ENCODE data around the gene PPP3CA.
A peak's percentile ranks its signal among the peaks of the same experiment; 100 is the strongest.

Gene PPP3CA

GRCh38 chr4:101347267-101347556 lies at the start of gene PPP3CA:
Gene PPP3CA (minus strand): TSS chr4:101347526.
- no peak for DNase-seq

DNA sequence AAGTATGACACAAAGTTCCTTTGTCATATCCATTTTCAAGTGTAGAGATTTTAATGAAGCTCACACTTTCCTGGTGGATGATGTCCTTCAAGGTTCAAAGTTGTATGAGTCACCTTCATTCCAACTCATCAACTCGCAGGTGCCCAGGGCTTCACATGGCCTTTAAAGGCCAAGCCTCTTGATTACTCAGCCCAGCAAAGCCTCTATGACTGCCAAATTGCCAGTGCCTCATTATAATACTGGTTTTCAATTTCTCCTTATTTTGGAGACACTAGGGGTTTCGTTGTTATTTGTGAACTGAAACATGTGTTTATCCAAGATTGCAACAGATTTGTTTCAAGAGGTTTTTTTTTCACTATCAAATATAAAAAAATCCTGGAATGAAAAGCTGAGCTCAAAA lies 45.9 kb upstream of the PPP3CA start:
- DNase-seq = no peak

DNA sequence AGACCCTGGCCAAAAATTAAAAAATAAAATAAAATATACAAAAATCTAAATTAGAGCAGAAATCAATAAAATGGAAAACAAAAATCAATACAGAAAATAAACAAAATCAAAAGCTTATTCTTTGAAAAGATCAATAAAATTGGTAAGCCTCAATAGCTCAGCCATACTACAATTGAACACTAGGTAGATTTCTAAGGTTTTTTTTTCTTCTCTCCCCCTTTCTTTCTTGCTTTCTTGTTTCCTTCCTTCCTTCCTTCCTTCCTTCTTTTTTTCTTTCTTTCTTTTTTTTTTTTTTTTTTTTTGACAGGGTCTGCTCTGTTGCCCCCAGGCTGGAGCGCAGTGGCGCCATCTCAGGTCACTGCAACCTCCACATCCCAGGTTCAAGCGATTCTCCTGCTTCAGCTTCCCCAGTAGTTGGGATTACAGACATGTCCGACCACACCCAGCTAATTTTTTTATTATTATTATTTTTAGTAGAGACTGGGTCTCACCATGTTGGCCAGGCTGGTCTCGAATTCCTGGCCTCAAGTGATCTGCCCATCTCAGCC lies 23.4 kb upstream of the PPP3CA start:
- DNase-seq = no peak

DNA sequence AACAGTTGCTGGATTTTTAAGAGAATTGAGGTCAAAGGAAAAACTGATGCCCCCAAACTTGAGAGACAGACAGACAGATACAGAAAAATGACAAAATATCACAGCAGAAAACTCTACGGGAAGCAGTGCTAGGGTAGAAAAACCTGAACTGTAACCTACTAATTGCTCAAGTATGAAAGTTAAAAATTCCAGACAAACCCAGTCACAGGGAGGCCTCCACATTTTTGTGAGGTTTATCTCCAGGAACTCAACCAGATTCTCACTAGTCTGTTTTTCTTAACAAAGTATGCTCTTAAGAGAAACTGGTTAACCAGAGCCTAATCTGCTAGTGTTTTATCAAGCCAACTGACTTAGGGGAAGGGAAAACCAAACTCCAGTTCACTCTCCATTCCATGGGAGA lies 19.9 kb upstream of the PPP3CA start:
- no peak for DNase-seq

DNA sequence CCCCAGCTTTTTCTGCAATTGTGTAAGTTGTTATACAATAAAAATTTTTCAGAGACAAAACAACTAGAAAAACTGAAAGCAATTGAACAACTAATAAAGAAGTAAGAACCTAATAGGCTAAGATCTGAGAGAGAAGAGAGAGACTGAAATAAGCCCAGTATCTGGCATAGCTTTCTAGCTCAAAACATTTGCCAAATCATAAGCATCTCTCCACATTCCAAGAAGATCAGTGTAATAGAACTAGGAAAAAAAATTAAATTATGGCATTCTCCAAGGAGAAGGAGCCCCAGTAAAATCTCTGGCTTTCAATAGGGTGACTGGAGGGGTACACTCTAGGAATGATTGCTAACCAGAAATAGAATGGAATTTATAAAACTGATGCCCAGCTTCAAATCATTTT lies 19.0 kb upstream of the PPP3CA start:
- no peak for DNase-seq

DNA sequence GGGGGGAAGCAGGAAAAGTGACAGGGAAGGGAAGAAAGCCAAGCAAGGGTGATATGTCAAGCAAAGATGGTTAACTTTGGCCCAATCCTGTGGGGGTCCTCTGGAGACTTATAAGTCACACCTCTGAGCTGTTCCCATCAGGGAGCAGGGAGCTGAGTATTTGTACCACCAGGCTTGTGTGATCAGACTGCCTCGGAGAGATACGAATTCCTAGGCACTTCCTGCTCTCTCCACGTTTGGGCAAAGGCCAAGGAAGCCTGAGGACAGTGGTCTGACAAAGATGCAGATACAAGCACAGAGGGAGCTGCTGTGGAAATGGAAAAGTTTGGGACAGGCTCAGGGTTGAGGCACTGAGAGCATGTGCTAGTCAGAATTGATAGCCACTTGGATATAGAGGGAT lies 10.4 kb upstream of the PPP3CA start:
- no peak for DNase-seq

GRCh38 chr4:101356928-101357327 lies 9.6 kb upstream of the PPP3CA start:
- no peak for DNase-seq

GRCh38 chr4:101355767-101356702 lies 8.7 kb upstream of the PPP3CA start:
- no peak for DNase-seq

- DNase-seq = no peak
Measured at GRCh38 chr4:101355246-101355645, 7.9 kb upstream of the PPP3CA start.

GRCh38 chr4:101349801-101350064 lies 2.4 kb upstream of the PPP3CA start:
- no peak for DNase-seq

DNA sequence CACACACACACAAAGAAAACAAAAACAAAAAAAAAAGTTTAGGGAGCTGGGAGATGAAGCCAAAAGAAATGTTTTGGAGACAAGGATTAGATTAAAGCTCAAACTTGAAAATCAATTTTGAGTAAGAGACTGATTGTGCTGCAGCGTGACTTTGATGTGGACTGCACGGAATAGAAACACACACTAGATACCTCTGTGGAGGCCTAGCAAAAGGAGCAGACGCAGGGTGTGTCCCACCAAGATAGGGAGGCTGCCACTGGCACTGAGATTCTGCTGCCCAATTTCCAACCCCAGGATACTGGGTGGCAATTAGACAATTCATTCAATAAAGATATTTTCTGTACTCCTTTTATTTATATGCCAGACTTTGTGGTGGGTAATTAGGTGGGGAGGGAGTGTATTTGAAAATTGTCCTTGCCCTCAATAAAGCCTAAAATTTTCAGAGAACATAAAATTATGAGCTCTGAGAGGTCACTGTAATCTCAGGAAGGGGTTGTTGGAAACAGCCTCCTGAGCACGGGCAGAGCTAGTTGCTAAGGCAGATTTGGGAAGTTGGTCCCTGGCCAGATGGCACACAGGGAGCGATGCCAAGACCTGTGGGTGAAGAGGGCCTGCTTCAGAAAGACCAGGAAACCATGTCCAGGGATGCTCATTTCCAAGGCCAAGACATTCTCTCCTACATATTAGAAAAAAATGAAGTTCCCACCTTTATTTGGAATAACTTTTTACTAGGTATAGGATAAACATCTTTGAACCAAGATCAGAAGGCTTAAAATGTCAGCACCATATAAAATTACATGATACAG lies 1.9 kb upstream of the PPP3CA start:
- DNase-seq = no peak

DNA sequence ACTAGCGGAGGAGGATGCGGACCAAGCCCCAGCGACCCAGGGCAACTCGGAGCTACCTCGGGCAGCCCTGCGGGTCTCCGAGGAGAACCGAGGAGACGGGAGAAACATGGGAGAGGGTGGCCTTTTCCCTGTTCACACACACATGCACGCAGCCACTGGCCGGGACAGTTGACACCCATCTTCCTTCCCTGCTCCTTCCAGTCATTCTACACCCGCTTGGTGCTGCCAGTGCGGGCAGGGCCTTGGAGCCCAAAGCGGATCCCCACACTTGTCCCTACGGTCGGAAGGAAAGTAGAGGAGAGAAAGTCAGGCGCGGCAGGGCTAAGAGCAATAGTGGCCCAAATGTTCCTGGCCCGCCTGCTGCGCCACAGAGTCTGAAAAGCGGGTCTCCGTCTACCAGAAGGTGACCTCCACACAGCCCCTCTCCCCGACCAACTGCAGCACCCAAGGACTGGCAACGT lies 1.1 kb upstream of the PPP3CA start:
- no peak for DNase-seq

DNA sequence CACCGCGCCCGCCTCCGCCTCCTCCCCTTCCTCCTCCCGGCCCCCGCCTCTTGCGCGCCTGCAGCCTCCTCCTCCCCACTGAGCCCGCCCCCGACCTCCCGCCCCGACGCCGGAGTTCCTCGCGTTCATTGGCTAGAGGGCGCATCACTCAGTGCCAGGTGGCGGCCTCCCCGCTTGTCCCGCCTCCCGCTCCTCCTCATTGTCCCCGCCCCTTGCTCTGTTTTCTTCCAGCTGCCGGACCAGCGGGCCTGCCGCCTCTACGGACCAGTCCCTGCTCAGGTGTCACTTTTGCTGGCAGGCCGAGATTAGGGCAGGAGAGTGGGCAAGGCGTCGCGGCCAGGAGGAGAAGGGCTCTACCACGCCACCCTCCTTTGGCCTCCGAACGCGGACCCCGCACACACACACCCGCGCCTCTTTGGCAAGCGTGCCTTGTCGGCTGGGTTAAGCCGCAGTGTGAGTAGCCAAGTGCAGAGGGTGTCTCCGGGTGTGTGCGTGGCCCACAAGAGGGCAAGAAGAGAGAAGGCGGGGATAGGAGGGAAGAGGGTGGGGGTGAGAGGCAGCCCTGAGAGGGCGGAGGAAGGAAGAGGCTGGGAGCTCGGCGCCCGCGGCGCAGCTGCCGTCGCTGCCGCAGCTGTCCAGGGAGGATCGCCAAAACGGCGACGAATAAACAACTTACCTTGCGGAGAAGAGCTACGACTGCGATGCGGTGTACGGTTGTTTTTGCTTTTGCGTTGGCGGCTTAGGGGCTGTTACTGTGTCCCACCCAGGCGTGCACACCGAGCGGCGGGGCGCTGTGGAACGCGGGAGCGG lies 436 bp upstream of the PPP3CA start:
- DNase-seq = peak; percentile 99 to 100

DNA sequence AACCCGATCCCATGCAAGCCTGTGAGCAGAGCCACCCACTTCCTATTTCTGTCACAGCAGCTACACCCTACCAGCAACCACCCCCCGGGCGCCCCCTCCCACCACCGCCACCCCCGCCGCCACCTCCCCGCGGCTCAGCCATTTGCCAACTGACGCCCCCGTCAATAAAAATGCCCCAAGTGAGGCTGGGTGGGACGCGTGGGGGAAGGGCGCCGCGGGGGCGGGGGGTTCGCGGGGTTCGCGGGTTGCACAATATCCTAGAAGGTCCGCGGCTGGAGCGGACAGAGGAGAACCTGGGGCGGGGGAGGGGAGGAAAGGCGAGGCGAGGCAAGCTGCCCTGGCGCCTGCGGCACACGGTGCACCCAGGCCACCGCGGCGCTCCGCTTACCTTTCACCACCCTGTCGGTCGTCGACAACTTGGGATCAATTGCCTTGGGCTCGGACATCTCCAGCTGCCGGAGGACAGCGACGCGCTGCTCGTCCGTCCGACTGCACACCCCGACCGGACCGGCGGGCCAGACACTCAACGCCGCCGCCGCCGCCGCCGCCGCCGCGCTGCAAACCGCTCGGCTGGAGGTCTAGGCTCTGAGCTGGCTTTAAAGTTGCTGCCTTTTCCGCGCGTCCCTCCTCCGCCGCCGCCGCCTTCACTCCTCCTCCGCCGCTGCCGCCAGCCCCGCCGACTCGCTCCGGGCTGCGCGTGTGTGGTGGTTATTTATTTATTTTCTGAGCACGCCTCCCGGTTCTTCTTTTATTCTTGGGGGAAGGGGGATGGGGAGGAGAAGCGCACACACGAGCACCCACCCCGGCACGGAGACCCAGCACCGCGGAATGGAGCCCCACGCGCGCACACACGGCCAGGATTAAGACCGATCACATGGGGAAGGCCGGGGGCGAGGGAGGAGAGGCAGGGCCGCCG lies 717 bp downstream of the PPP3CA start:
- peak; percentile 61 to 63 for DNase-seq

GRCh38 chr4:101345596-101346350 lies 1.6 kb downstream of the PPP3CA start:
- peak; percentile 30 to 35 for DNase-seq

DNA sequence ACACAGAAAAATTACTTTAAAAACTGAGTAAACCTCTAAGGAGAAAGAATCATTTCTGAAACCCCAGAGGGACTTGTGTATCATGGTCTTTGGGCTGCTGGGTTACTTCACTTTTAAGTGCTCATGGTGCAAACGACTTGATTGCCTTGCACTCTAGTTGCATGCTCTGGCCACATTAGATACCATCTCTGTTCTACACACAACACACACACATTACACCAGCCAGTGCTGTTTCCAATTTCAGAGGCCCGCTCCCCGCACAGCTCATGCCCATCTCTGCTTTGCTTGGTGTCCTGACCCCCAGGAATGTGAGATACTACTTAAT lies 2.1 kb downstream of the PPP3CA start:
- no peak for DNase-seq

DNA sequence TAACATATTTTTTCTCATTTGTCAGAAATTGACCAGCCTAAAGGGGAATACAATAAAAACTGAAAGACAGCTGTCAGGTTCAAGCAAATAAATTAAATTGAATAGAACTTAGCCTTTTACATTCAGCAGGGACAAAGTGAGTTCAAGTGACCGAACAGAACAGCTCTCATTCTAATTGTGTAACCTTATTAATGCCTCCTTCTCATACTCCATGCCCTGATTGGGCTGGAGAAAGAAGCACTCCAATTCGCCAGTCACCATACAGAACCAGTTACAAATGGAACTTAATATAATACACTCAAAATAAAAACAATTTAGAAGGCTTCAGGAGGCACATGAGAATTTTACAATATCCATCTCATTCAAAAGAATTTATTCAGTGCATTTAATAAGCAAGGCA lies 8.0 kb downstream of the PPP3CA start:
- DNase-seq = no peak

DNA sequence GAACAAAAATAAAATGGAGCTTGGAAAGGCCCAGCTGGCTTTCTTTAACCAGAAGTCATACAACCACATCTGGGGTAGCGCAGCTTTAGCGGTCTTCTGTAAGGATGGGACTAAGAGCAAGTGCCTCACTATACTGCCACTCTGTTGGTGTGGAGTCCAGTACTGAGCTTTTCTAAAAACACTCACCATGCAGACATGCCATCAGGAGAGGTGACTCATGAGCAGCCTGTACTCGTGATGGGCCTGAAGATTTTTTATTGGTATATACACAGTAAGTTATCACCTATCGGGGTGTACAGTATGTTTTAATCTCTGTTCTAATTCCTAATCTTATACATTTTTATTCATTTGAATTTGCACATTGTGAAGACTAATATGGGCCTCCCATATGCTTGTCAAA lies 9.6 kb downstream of the PPP3CA start:
- DNase-seq = no peak

DNA sequence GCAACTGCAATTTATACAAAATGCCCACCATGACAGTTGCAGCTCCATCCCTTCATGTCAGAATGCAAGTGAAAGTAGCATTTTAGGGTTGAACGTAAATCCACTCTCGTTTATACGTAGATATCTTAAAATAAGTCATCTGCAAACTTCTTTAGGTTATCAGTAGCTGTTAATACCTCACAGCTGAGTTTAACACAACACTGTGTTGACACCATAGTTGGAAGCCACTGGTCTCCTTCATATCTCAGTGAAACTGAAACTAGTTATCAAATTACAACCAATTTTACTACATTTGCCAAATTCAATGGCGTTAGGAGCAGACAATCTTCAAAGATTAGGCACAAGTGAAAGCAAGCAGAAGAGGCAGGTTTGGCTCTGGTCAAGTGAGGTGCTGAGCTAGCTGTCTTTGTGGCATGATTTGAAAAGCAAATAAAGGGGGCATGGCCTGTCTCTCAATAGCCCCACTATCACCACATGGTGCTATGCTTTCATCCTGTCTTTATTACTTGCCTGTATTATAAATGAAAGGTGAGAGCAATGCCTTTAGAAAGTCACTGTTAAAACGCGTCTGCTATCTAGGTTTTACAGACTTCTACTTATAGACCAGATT lies 12.3 kb downstream of the PPP3CA start:
- no peak for DNase-seq

GRCh38 chr4:101332424-101332823 lies 14.9 kb downstream of the PPP3CA start:
- DNase-seq = no peak

DNA sequence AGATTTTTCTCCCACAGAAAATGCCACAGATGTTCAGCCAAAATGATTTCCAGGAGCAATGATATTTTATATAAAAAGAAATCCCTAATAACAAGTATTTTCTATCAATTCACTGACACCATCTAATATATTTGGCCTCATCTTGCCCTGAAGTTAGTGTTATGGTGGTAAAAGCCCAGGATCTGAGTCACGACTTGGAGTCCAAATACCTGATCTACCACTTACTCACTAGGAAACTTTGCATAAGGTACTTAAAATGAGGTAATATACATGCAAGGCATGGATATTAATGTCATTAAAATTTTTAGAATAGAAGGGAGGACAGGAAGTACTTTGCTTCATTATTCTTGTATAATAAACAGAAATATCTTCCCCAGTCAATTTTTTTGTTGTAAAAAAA lies 16.3 kb downstream of the PPP3CA start:
- DNase-seq = no peak
